HT-29 (cell line): Measurements from ENCODE around the gene PTGDR2. TPM values are rescaled to one million over a fixed set of nuclear protein-coding genes. Genes with fewer than 3 reads are reported as not detected.
"Not testable (repeated sequence)": the region's sequence is repeated elsewhere in the genome, so short reads cannot be mapped to it uniquely, and the experiment has no call there.

Experiments used
- DNase-seq: peaks from one replicate; pipeline ENCODE4 v3.0.0-alpha.2; 2015; ENCODE audit warnings: low spot score
- total RNA-seq: library from RNA; depleted of rRNA; stranded (reverse); fragments of >200 nt; shearing (Covaris generic); gene quantifications from 2 replicates; pipeline ENCODE4 v1.2.3, GENCODE V29; 2014

The PTGDR2 gene
- total RNA-seq, 1 experiment from 2014 or later = 0.41 TPM

DNA sequence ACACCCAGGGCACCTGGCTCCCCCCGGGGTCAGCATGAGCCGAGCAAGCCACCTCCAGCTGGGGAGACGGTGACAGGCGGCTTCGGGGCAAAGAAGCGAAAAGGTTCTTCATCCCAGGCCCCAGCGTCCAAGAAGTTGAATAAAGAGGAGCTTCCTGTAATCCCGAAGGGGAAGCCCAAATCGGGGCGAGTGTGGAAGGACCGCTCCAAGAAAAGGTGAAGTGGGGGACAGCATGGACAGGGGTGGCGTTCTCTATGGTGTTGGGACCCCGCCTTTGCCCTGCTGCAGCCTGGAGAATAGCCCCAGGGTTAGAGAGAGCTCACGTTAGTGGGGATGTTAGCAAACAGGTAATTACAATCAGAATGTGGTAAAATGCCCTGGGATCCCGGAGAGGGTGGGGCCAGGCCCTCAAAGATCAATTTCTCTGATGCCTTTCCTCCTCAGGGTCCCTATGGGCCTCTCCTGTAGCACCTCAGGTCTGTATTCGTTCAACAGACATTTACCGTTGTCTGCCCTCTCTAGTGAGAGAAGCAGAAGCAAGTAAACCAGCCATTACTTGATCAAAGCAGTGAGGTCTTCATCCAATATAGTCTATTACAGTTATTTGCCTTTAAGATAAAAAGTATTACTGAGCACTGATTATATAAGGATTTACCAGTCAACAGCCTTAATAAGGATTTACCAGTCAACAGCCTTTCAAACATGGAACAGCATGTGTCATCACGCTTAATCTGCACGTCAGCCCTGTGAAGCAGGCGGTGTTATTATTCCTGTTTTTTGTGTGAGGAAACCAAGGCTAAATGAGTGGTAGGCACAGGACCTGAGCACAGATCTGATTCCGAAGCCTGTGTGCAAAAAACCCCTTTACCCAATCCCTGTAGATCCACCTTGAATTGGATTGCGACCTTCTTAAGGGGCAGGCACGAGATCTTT lies 12.8 kb downstream of the PTGDR2 start:
- peak; percentile 17 for DNase-seq

DNA sequence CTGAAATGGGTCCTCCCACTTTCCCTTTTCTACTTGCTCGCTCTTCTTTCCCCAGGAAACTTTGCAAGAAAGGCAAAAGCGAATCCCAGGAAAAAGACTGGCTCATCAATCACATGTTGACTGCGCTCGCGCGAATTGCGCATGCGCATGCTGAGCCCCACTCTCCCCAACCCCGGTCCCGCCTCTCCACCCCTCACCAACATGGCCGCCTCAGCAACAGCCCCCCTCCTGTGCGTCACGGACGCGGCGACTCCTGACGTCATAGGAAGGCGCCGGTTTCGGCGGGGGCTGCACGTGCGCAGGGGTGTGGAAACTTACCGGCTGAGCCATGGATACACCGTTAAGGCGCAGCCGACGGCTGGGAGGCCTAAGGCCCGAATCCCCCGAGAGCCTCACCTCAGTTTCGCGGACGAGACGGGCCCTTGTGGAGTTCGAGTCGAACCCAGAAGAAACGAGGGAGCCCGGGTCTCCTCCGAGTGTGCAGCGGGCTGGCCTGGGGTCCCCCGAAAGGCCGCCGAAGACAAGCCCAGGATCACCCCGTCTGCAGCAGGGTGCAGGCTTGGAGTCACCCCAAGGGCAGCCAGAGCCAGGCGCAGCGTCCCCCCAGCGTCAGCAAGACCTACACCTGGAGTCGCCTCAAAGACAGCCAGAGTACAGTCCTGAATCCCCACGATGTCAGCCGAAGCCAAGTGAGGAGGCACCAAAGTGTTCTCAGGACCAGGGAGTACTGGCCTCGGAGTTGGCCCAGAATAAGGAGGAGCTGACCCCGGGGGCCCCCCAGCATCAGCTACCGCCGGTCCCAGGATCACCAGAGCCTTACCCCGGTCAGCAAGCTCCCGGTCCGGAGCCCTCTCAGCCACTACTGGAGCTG lies 13.7 kb downstream of the PTGDR2 start, which contains the start of gene CCDC86:
CCDC86 (plus strand) TSS at position 317 of the 871 bp plus-strand sequence; CDS start at position 329, 12 bp downstream.
- peak; percentile 97 for DNase-seq

GRCh38 chr11:60840470-60841430 lies 15.0 kb downstream of the PTGDR2 start:
- DNase-seq = no peak

DNA sequence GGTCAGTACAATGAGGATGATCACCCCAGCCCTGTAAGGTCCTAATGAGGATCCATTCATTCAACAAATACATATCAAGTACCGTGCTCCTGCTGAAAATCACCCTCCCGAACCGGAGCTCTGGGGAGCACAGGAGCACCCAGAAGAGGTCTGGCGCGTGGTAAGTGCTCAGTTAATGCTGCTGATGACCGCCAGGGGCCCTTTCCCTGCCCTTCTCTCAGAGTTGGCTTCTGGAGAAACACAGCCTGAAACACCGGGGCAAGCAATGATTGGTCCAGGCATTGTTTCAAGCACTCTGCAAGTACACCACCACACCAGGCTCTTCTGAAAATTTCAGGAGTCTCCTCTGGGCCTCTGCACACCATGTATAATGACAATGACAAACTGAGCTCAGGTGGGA lies 17.6 kb downstream of the PTGDR2 start:
- peak; percentile 25 for DNase-seq

DNA sequence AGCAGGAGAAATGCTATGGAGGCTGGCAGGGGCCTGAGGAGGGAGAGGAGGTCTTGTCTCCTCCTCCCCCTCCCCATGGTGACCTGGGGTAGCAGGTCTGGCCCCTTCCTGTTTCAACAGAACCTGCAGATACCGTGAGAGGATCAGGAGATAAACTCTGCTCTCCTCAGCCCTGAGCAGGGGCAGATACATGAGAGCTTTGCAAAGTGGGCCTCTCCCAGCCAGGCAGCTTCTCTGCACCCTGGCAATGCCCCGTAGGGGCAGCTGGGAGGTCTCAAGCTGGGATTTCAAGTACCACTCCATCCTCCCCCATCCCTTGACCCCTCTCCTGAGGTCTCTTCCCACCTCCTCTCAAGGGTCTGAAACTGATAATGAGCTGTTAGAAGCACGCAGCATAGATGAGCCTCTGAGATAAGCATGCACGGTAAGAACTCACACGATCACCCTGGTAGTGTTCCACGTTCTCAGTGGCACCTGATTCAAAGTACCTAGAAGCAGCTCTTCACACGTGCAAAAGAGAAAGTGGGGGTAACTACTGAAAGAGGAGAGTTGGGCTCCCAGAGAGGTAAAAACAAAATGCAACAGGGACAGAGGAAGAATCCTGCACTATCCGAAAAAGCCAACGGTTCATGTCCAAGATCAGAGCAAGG lies 18.8 kb downstream of the PTGDR2 start:
- no peak for DNase-seq

GRCh38 chr11:60835534-60835846 lies 20.3 kb downstream of the PTGDR2 start:
- DNase-seq = no peak

DNA sequence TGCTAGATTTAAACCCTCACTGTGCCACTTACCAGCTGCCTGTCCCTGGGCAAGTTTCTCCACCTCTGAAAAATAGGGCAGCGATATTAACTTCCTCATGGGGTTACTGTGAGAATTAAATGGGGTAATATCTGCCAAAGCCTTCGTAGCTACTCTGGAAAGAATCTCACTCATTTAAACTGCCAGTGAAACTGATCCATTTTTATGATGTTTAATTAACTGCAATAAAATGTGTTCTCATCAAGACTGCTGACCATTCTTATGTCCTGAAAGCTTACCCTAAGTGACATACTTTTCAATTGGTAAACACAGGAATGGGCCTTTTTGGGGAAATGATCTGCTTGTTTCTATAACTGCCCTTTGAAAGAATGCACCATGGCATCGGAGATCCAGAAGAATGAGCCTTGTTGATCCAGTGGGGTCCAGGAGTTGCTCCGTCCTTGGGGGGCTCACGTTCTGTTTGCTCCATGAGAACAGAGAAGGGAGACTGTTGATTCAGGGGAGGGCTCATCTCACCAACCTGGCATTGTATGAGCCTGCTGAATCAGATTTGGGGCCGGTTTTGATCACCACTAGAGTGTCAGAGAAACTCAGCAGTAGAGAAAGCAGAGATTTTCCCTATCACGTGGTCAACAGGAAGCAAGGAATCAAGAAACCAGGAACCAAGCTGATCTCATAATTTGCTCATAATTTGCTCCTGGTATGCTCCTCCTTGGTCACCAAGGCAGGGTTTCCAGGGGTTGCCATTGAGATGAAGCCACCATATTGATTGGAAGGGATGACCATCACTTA lies 20.8 kb downstream of the PTGDR2 start:
- no peak for DNase-seq

GRCh38 chr11:60831501-60832079 lies 24.2 kb downstream of the PTGDR2 start:
- no peak for DNase-seq

DNA sequence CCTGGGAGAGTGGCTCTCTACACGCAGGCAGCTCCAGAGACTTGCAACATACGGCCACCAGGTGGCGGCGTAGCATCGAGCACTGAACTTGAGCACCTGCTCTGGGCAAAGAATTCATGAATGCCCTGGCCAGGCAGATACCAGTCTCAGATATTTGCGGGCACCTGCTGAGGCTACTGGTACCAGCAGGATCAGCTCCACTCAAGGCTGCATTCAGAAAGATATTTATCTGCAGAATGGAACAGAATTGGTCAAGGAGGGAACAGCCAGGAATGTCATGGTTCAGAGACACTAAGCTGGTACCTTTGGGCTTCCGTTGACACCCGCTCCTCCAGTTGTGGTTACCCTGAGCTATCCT lies 24.6 kb downstream of the PTGDR2 start:
- peak; percentile 94 for DNase-seq

DNA sequence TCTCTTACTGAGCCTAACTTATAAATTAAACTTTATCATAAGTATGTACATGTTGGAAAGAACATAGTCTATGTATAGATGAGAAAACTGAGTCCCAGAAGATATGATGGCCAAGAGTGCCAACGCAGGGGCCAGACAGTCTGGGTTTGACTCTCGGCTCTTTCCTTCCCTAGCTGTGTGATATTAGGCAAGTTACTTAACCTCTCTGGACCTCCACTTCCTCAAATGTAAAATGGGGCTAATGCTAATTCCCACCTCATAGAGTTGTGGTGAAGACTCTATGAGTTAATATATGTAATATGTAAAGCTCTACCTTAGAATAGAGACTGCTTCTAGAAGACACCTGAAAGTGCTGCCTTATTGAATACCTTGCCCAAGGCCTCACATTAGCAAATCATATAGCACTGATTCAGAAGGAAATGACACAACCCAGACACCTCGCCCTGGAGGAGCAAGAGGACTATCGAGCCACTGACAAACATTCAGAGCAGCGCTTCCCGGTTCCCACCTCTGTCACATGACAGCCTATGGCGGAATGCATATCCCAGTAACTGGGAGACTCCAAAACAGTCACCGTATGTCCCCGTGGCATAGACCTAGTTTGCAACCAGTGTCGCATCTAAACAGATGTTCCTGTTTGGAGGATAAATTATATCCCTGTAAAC lies 25.1 kb downstream of the PTGDR2 start:
- no peak for DNase-seq

GRCh38 chr11:60825790-60826189 lies 30.0 kb downstream of the PTGDR2 start:
- DNase-seq = no peak

- DNase-seq = no peak
Measured at GRCh38 chr11:60825118-60825517, 30.6 kb downstream of the PTGDR2 start.

DNA sequence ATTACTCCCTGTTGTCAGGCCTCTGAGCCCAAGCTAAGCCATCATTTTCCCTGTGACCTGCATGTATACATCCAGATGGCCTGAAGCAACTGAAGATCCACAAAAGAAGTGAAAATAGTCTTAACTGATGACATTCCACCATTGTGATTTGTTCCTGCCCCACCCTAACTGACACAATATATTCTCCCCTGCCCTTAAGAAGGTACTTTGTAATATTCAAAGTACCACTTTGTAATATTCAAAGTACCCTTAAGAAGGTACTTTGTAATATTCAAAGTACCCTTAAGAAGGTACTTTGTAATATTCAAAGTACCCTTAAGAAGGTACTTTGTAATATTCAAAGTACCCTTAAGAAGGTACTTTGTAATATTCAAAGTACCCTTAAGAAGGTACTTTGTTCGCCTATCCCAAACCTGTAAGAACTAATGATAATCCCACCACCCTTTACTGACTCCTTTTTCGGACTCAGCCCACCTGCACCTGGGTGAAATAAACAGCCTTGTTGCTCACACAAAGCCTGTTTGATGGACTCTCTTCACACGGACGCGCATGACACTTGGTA lies 31.9 kb downstream of the PTGDR2 start:
- not testable (repeated sequence) for DNase-seq

DNA sequence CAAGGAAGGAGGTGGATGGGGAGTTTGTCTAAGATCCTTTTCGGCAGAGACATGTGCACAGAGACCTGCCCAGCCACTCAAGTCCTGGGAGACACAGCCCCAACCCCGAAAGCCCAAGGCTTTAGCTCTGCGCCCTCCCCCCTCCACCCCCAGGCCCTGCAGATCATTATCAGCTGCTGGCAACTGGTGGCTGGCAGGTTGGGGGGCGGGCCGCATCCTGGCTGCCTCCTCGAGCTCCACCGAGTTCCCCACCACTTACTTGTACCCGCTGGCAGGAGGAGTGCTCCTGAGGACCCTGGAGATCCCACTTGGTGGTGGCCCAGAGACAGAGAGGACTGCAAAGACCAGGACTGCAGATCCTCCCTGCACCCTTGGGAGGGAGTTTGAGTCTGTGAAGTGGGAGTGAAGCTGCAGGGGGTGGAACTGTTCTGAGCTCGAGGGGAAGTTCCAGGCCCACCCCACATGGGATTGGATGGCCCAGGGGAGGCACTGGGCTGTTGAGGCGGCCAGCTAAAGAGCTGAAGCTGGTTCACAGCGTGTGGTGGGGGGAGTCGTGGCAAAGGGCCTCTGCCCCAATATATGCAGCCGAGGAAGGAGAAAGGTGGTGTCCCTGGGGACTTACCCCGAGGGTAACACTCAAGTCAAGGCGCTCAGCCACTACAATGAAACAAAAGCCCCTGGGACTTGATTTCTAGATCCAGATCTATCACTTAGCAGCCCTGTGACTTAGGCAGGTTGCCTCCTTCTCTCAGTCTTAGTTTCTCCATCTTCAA lies 33.7 kb downstream of the PTGDR2 start:
- no peak for DNase-seq

DNA sequence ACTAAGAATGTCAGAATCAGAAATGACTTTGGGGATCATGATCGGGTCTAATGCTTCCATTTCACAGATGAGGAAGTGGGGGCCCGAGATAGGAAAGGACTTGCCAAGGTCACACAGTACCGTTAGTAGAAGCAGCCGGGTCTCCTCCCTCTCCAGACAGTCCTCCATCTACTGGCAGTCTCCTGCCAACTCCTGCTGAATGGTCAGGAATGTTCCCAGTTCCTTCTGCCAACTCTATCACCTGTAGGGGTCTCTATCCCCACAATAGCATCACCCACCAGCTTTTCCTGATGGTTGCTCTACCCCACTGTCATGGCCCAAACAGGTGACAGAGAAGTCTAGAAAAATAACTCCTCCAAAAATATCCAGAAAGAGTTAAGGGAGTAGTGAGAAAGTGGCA lies 37.7 kb downstream of the PTGDR2 start:
- no peak for DNase-seq

DNA sequence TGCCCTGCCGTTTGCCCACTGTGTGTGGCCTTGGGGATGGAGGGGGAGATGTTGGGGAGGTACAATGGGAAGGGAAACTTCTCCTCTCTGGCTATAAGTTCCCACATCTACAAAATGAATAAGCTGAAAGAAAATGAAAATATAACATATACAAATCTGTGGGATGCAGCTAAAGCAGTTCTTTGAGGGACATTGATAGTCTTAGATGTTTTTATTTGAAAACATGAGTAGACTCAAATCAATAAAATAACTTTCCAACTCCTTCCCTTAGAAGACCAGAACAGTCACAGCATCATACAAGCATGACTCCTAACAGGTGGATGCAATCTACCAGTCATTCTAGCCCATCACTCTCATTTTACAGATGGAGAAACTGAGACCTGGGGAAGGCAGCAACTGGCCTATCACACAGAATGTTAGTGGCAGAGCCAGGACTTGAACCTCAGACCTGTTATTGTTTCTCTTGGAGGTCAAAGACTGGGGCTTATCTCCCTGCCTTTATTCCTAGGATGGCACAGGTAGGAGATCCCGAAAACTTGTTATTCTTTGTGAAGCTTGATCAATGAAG lies 39.1 kb downstream of the PTGDR2 start:
- no peak for DNase-seq

- DNase-seq = no peak
Measured at GRCh38 chr11:60814112-60814511, 41.6 kb downstream of the PTGDR2 start.

DNA sequence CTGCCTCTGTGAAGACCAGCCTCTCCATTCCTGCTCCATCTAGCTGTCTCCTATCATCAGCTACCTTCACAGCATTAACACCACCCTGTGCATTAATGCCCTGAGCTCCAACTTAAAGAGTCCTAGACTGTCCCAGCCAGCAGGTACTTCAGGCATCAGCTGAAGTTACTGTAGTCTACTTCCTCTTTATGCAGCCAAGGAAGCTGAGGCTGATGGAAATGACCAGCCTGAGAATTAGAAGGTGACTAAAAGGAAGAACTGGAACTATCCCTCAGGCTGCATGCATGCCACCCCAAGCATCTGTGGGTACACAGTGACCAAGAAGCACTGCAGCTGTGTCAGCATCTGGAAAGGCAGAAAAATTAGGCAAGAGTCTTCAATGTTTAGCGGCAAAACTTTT lies 42.4 kb downstream of the PTGDR2 start:
- no peak for DNase-seq
